ENCODE data around the gene FZD4.

The FZD4 gene

GRCh38 chr11:86914865-86915519, 40.2 kb downstream of the FZD4 start:
- DNase-seq (ENCODE audit: low spot score in 2 of 2) (no peak), ATAC-seq (no peak)
- Mint-ChIP-seq H3K27ac (no peak overlapping the region), H3K9me3 (no peaks in the 10 kb centered on the region), H3K36me3 (no peaks in the 10 kb centered on the region), H3K4me1 (no peaks in the 10 kb centered on the region), H3K4me3 (no peak overlapping the region)

- ATAC-seq: no peak
- no peaks in the 10 kb centered on the region for H3K36me3 Mint-ChIP-seq
- H3K4me3 Mint-ChIP-seq: no peak overlapping the region
- DNase-seq (ENCODE audit: low spot score in 2 of 2): no peak
- no peaks in the 10 kb centered on the region for H3K9me3 Mint-ChIP-seq
- no peak overlapping the region for H3K27ac Mint-ChIP-seq
- H3K4me1 Mint-ChIP-seq: no peaks in the 10 kb centered on the region
Observed at GRCh38 chr11:86912238-86912637, 43.0 kb downstream of the FZD4 start.

GRCh38 chr11:86910592-86910991, 44.6 kb downstream of the FZD4 start:
- no peaks in the 10 kb centered on the region for H3K36me3 Mint-ChIP-seq
- no peak overlapping the region for H3K4me3 Mint-ChIP-seq
- H3K27ac Mint-ChIP-seq: no peak overlapping the region
- H3K9me3 Mint-ChIP-seq: no peaks in the 10 kb centered on the region
- no peaks in the 10 kb centered on the region for H3K4me1 Mint-ChIP-seq
- DNase-seq (ENCODE audit: low spot score in 2 of 2) (no peak), ATAC-seq (no peak)

- H3K4me3 Mint-ChIP-seq: no peak overlapping the region
- H3K9me3 Mint-ChIP-seq: no peaks in the 10 kb centered on the region
- ATAC-seq (no peak), DNase-seq (ENCODE audit: low spot score in 2 of 2) (no peak)
- no peaks in the 10 kb centered on the region for H3K4me1 Mint-ChIP-seq
- no peak overlapping the region for H3K27ac Mint-ChIP-seq
- H3K36me3 Mint-ChIP-seq: no peaks in the 10 kb centered on the region
Observed at GRCh38 chr11:86906198-86906597, 49.0 kb downstream of the FZD4 start.

- Mint-ChIP-seq H3K27ac (no peak overlapping the region), H3K4me1 (no peaks in the 10 kb centered on the region), H3K9me3 (no peaks in the 10 kb centered on the region), H3K36me3 (no peaks in the 10 kb centered on the region), H3K4me3 (no peak overlapping the region)
- ATAC-seq (peak; percentile 67), DNase-seq (ENCODE audit: low spot score in 2 of 2) (no peak)
Observed at GRCh38 chr11:86905252-86905651, 49.9 kb downstream of the FZD4 start.

- DNase-seq (ENCODE audit: low spot score in 2 of 2) (no peak), ATAC-seq (no peak)
- H3K9me3 Mint-ChIP-seq: no peaks in the 10 kb centered on the region
- H3K36me3 Mint-ChIP-seq: no peaks in the 10 kb centered on the region
- no peak overlapping the region for H3K4me3 Mint-ChIP-seq
- no peak overlapping the region for H3K27ac Mint-ChIP-seq
- no peaks in the 10 kb centered on the region for H3K4me1 Mint-ChIP-seq
Observed at GRCh38 chr11:86904001-86904400, 51.2 kb downstream of the FZD4 start.

GRCh38 chr11:86902345-86902744, 52.9 kb downstream of the FZD4 start:
- no peaks in the 10 kb centered on the region for H3K9me3 Mint-ChIP-seq
- DNase-seq (ENCODE audit: low spot score in 2 of 2) (no peak), ATAC-seq (no peak)
- H3K27ac Mint-ChIP-seq: no peak overlapping the region
- H3K36me3 Mint-ChIP-seq: no peaks in the 10 kb centered on the region
- H3K4me3 Mint-ChIP-seq: no peak overlapping the region
- H3K4me1 Mint-ChIP-seq: no peaks in the 10 kb centered on the region

GRCh38 chr11:86901599-86901998, 53.6 kb downstream of the FZD4 start:
- Mint-ChIP-seq H3K36me3 (no peaks in the 10 kb centered on the region), H3K27ac (no peak overlapping the region), H3K4me3 (no peak overlapping the region), H3K4me1 (no peaks in the 10 kb centered on the region), H3K9me3 (no peaks in the 10 kb centered on the region)
- no peak for DNase-seq (ENCODE audit: low spot score in 2 of 2)
- ATAC-seq: no peak

- ATAC-seq: no peak
- H3K4me3 Mint-ChIP-seq: no peak overlapping the region
- H3K36me3 Mint-ChIP-seq: no peaks in the 10 kb centered on the region
- H3K9me3 Mint-ChIP-seq: no peaks in the 10 kb centered on the region
- no peak overlapping the region for H3K27ac Mint-ChIP-seq
- no peaks in the 10 kb centered on the region for H3K4me1 Mint-ChIP-seq
- DNase-seq (ENCODE audit: low spot score in 2 of 2): no peak
Observed at GRCh38 chr11:86900162-86900561, 55.0 kb downstream of the FZD4 start.

GRCh38 chr11:86898689-86899088, 56.5 kb downstream of the FZD4 start:
- DNase-seq (ENCODE audit: low spot score in 2 of 2): no peak
- Mint-ChIP-seq H3K4me3 (no peak overlapping the region), H3K9me3 (no peaks in the 10 kb centered on the region), H3K27ac (no peak overlapping the region), H3K36me3 (no peaks in the 10 kb centered on the region), H3K4me1 (no peaks in the 10 kb centered on the region)
- ATAC-seq: no peak

GRCh38 chr11:86896441-86896841, 58.8 kb downstream of the FZD4 start:
- ATAC-seq (no peak), DNase-seq (ENCODE audit: low spot score in 2 of 2) (no peak)
- H3K9me3 Mint-ChIP-seq: no peaks in the 10 kb centered on the region
- H3K36me3 Mint-ChIP-seq: no peaks in the 10 kb centered on the region
- H3K4me3 Mint-ChIP-seq: no peak overlapping the region
- no peak overlapping the region for H3K27ac Mint-ChIP-seq
- no peaks in the 10 kb centered on the region for H3K4me1 Mint-ChIP-seq
